IMR-90 (cell line): ENCODE measurements around the gene GPR173.

ENCODE experiments used
- CEBPB ChIP-seq: IDR thresholded peaks from 2 replicates; pipeline ENCODE4 v1.6.1; 2012; ENCODE audit warnings: low read depth, low read length, improper control_type of control experiment
- POLR2A ChIP-seq: IDR thresholded peaks from 2 replicates; pipeline ENCODE4 v1.6.1; 2012; ENCODE audit warnings: mild to moderate bottlenecking, low read depth, low read length

- TF ChIP-seq POLR2A (no peak), CEBPB (no peak)
These were observed 1.4 kb upstream of the GPR173 start for GRCh38 chrX:53047228-53047627.
